Measurements from ENCODE around the gene NUP62CL.

DNA sequence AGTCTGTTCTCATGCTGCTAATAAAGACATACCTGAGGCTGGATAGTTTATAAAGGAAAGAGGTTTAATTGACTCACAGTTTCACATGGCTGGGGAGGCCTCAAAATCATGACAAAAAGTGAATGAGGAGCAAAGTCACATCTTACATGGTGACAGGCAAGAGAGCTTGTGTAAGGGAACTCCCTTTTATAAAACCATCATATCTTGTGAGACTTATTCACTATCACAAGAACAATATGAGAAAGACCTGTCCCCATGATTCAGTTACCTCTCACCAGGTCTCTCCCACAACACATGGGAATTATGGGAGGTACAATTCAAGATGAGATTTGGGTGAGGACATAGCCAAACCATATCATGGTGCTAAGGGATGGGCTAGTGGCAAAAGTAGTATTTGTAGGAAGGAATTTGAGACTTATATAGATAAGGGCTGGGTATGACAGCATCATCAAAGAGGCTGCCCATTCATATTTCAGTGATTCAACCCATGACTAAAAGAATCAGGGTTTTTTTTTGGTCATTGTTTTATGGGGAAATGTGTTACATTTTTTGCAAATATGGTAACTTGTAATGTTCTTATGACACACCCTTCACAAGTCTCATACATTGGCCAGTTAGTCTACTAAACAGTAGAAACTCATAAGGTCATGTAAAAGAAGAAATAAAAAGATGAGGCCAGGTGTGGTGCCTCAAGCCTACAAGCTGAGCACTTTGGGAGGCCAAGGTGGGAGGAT is 34.7 kb downstream of the NUP62CL start:
- TF ChIP-seq, protein P1, sequence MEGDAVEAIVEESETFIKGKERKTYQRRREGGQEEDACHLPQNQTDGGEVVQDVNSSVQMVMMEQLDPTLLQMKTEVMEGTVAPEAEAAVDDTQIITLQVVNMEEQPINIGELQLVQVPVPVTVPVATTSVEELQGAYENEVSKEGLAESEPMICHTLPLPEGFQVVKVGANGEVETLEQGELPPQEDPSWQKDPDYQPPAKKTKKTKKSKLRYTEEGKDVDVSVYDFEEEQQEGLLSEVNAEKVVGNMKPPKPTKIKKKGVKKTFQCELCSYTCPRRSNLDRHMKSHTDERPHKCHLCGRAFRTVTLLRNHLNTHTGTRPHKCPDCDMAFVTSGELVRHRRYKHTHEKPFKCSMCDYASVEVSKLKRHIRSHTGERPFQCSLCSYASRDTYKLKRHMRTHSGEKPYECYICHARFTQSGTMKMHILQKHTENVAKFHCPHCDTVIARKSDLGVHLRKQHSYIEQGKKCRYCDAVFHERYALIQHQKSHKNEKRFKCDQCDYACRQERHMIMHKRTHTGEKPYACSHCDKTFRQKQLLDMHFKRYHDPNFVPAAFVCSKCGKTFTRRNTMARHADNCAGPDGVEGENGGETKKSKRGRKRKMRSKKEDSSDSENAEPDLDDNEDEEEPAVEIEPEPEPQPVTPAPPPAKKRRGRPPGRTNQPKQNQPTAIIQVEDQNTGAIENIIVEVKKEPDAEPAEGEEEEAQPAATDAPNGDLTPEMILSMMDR (IDR thresholded peaks at IDR 0.05): no peak
- no peak for TF ChIP-seq POLR2A (IDR thresholded peaks at IDR 0.05)
